ENCODE data around the gene ARFGAP1. TPM values are rescaled to one million over a fixed set of nuclear protein-coding genes. Genes with fewer than 3 reads are reported as not detected.

ARFGAP1 gene
- 36.5 TPM for polyA plus RNA-seq (2012; ENCODE audit: low read depth, missing spikeins)

GRCh38 chr20:63272105-63273058, at the start of gene ARFGAP1:
Gene ARFGAP1, plus strand, starts transcription at chr20:63272813. Its CDS starts 2,768 bp downstream, at chr20:63275581.
- TF ChIP-seq TAF1 (IDR thresholded peaks at IDR 0.05; ENCODE audit: low read depth, low read length) (peak; percentile 60), POU2F2 (IDR thresholded peaks at IDR 0.05; ENCODE audit: low read depth, low read length) (0 out of 2 replicates have a peak, but pooled peaks have one; percentile 41), PAX5 (IDR thresholded peaks at IDR 0.05; ENCODE audit: insufficient read depth, low read length, severe bottlenecking) (peak; percentile 27), POLR2AphosphoS5 (IDR thresholded peaks at IDR 0.05; ENCODE audit: low read depth, low read length) (peak; percentile 79), SPI1 (IDR thresholded peaks at IDR 0.05; ENCODE audit: low read depth, low read length) (peak; percentile 49), POLR2A (IDR thresholded peaks at IDR 0.05; ENCODE audit: low read depth, low read length) (peak; percentile 71; the same call in 1 of the 2 replicates)
- FAIRE-seq = peak; percentile 99

DNA sequence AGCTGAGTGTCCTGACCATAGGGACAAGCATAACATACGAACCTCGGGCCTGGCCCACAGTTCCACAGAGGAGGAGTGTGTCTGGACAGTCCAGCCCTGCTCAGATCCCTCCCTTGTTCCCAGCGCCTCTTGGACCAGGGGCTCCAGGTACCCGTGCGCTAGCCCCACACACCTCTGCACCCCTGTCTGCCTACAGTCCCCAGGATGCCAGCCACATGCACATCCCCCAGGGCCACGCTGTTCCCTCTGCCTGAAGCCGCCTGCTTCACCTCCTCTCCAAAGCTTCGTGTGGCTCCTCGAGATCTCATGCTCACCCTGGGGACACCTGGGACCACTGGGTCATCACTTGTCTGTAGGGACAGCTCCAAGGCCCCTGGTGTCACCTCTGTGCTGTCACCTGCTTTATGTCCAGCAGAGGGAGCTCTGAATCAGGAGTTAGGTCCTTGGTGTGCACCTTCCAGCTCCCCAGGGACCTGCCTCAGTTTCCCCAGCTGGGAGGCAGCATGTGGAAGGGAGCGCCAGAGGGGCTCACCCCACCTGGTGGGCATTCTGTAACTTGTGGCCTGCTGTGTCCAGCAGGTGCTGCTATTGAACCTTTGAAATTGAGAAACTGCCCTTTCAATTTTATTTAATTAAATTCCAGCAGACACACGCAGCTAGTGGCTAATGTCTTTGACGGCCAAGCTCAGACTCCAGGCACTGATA, 49.3 kb upstream of the ARFGAP1 start:
- TF ChIP-seq POU2F2 (IDR thresholded peaks at IDR 0.05; ENCODE audit: low read depth, low read length) = no peak
- no peak for TF ChIP-seq POLR2A (IDR thresholded peaks at IDR 0.05; ENCODE audit: low read depth, low read length)
- no peak for TF ChIP-seq POLR2AphosphoS5 (IDR thresholded peaks at IDR 0.05; ENCODE audit: low read depth, low read length)
- TF ChIP-seq PAX5 (IDR thresholded peaks at IDR 0.05; ENCODE audit: insufficient read depth, low read length, severe bottlenecking) = no peak
- DNase-seq (ENCODE audit: insufficient read length, low spot score) (peak; percentile 58), FAIRE-seq (peak; percentile 50)

More at GRCh38 chr20:63272105-63273058, at the start of gene ARFGAP1:
- DNase-seq (ENCODE audit: insufficient read length, low spot score) = peak; percentile 100

- TF ChIP-seq POLR2A (IDR thresholded peaks at IDR 0.05; ENCODE audit: low read depth, low read length) (no peak), POU2F2 (IDR thresholded peaks at IDR 0.05; ENCODE audit: low read depth, low read length) (no peak), POLR2AphosphoS5 (IDR thresholded peaks at IDR 0.05; ENCODE audit: low read depth, low read length) (no peak), PAX5 (IDR thresholded peaks at IDR 0.05; ENCODE audit: insufficient read depth, low read length, severe bottlenecking) (no peak), TAF1 (IDR thresholded peaks at IDR 0.05; ENCODE audit: low read depth, low read length) (no peak), SPI1 (IDR thresholded peaks at IDR 0.05; ENCODE audit: low read depth, low read length) (no peak)
- DNase-seq (ENCODE audit: insufficient read length, low spot score) = no peak
- FAIRE-seq = no peak
Observed at GRCh38 chr20:63223826-63224207, 48.8 kb upstream of the ARFGAP1 start.

GRCh38 chr20:63224412-63225081, 48.1 kb upstream of the ARFGAP1 start:
- FAIRE-seq (no peak), DNase-seq (ENCODE audit: insufficient read length, low spot score) (no peak)
- TF ChIP-seq TAF1 (IDR thresholded peaks at IDR 0.05; ENCODE audit: low read depth, low read length) (no peak), POLR2AphosphoS5 (IDR thresholded peaks at IDR 0.05; ENCODE audit: low read depth, low read length) (no peak), SPI1 (IDR thresholded peaks at IDR 0.05; ENCODE audit: low read depth, low read length) (no peak), POLR2A (IDR thresholded peaks at IDR 0.05; ENCODE audit: low read depth, low read length) (no peak), POU2F2 (IDR thresholded peaks at IDR 0.05; ENCODE audit: low read depth, low read length) (no peak)

- no peak for TF ChIP-seq TAF1 (IDR thresholded peaks at IDR 0.05; ENCODE audit: low read depth, low read length)
- no peak for TF ChIP-seq SPI1 (IDR thresholded peaks at IDR 0.05; ENCODE audit: low read depth, low read length)
- no peak for TF ChIP-seq POLR2AphosphoS5 (IDR thresholded peaks at IDR 0.05; ENCODE audit: low read depth, low read length)
- TF ChIP-seq POU2F2 (IDR thresholded peaks at IDR 0.05; ENCODE audit: low read depth, low read length) = no peak
- FAIRE-seq (no peak), DNase-seq (ENCODE audit: insufficient read length, low spot score) (no peak)
Observed at GRCh38 chr20:63225082-63225454, 47.5 kb upstream of the ARFGAP1 start.

DNA sequence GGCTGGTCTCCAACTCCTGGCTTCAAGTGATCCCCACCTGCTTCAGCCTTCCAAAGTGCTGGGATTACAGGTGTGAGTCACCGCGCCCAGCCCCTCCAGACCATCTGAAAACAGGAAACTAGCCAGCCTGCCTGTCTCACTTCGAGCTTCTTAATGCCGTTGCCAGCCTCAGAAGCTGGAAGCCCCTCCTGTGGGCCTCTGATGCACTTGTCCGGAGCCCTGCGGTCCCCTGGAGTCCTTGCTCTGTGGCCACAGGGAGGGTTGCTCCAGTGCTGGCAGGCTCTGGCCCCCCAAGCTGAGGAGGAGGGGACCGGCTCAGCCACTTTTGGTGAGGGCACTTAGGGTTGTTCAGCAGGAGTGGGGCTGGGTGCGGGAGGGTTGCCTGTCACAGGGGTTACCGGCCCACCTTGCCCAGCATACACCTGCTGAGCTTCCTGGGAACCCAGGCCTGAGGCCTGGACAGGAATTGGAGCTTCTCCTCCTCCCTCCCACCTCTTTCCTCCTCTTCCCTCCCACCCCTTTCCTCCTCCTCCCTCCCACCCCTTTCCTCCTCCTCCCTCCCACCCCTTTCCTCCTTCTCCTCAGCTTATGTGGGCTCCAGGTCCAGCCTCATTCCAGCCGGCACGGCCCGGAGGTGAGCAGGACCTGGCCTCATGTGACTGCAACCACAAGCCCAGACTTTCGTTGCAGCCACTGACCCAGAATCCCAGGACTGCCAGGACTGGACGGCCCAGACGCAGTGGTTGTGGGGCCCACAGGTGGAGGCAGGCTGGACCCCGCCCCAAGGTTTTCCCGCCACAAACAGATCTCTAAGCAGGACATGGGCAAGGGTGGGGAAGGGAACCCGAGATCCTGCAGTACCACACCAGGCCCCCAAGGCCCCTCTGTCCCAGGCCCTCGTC, 46.3 kb upstream of the ARFGAP1 start:
- TF ChIP-seq TAF1 (IDR thresholded peaks at IDR 0.05; ENCODE audit: low read depth, low read length) = no peak
- no peak for TF ChIP-seq SPI1 (IDR thresholded peaks at IDR 0.05; ENCODE audit: low read depth, low read length)
- TF ChIP-seq POLR2A (IDR thresholded peaks at IDR 0.05; ENCODE audit: low read depth, low read length) = no peak
- TF ChIP-seq PAX5 (IDR thresholded peaks at IDR 0.05; ENCODE audit: insufficient read depth, low read length, severe bottlenecking) = no peak
- TF ChIP-seq POU2F2 (IDR thresholded peaks at IDR 0.05; ENCODE audit: low read depth, low read length) = no peak
- TF ChIP-seq POLR2AphosphoS5 (IDR thresholded peaks at IDR 0.05; ENCODE audit: low read depth, low read length) = no peak
- no peak for DNase-seq (ENCODE audit: insufficient read length, low spot score)
- no peak for FAIRE-seq

DNA sequence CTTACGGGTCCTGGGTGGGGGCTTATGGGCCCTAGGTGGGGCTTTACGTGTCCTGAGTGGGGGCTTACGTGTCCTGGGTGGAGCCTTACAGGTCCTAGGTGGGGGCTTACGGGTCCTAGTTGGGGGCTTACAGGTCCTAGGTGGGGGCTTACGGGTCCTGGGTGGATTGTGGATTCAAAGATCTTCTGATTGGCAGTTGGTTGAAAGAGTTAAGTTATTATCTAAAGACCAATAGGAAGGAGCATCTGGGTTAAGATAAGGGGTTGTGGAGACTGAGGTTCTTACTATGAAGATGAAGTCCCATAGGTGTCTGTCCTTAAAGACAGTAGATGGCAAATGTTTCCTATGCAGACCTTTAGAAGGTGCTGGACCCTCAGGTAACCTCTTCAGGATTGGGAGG, 45.4 kb upstream of the ARFGAP1 start:
- FAIRE-seq (no peak), DNase-seq (ENCODE audit: insufficient read length, low spot score) (no peak)
- TF ChIP-seq TAF1 (IDR thresholded peaks at IDR 0.05; ENCODE audit: low read depth, low read length) (no peak), POLR2A (IDR thresholded peaks at IDR 0.05; ENCODE audit: low read depth, low read length) (no peak), SPI1 (IDR thresholded peaks at IDR 0.05; ENCODE audit: low read depth, low read length) (no peak), PAX5 (IDR thresholded peaks at IDR 0.05; ENCODE audit: insufficient read depth, low read length, severe bottlenecking) (no peak), POLR2AphosphoS5 (IDR thresholded peaks at IDR 0.05; ENCODE audit: low read depth, low read length) (no peak), POU2F2 (IDR thresholded peaks at IDR 0.05; ENCODE audit: low read depth, low read length) (no peak)

DNA sequence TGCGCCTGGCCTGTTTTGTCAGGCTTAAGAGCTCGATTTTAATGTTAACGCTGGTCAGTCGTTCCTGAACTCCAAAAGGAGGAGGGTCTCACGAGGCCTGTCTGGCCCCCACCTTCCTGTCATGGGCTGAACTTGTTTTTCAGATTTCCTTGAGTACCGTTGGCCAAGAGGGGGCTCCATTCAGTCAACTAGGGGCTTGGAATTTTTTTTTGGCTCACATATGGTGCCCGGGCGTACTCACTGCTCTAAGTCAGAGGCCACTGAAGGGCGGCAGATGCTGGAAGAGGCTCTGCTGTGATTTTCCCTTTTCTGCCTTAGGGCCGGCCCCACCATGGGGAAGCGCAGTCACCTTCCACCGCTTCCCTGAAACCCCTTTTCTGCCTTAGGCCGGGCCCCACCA, 43.8 kb upstream of the ARFGAP1 start:
- no peak for FAIRE-seq
- no peak for TF ChIP-seq POLR2A (IDR thresholded peaks at IDR 0.05; ENCODE audit: low read depth, low read length)
- TF ChIP-seq POLR2AphosphoS5 (IDR thresholded peaks at IDR 0.05; ENCODE audit: low read depth, low read length) = no peak
- TF ChIP-seq SPI1 (IDR thresholded peaks at IDR 0.05; ENCODE audit: low read depth, low read length) = no peak
- TF ChIP-seq POU2F2 (IDR thresholded peaks at IDR 0.05; ENCODE audit: low read depth, low read length) = no peak
- no peak for TF ChIP-seq PAX5 (IDR thresholded peaks at IDR 0.05; ENCODE audit: insufficient read depth, low read length, severe bottlenecking)
- TF ChIP-seq TAF1 (IDR thresholded peaks at IDR 0.05; ENCODE audit: low read depth, low read length) = no peak
- no peak for DNase-seq (ENCODE audit: insufficient read length, low spot score)

Data from GM12891 (cell line).